ENCODE data around the gene MPDZ. TPM values are rescaled to one million over a fixed set of nuclear protein-coding genes. Genes with fewer than 3 reads are reported as not detected.

The MPDZ gene
- total RNA-seq, 2 donors from 2014 or later: 57.3 to 61.5 TPM

GRCh38 chr9:13282998-13283397, 3.5 kb upstream of the MPDZ start:
- no peaks in the 10 kb centered on the region for H3K36me3 ChIP-seq
- no peak for DNase-seq (ENCODE audit: low spot score)
- H3K4me1 ChIP-seq: no peaks in the 10 kb centered on the region
- H3K9me3 ChIP-seq: no peaks in the 10 kb centered on the region
- H3K27me3 ChIP-seq: no peaks in the 10 kb centered on the region
- no peak for TF ChIP-seq CTCF (IDR thresholded peaks at IDR 0.05)
- H3K27ac ChIP-seq: no peak overlapping the region
- no peak overlapping the region for H3K4me3 ChIP-seq

- Histone ChIP-seq H3K9me3 (no peaks in the 10 kb centered on the region), H3K4me1 (peaks cover 0 to 8% of the 10 kb centered on the region in 2 donors), H3K4me3 (no peak overlapping the region), H3K27ac (no peak overlapping the region), H3K27me3 (no peaks in the 10 kb centered on the region), H3K36me3 (no peaks in the 10 kb centered on the region)
- no peak for TF ChIP-seq CTCF (IDR thresholded peaks at IDR 0.05)
- no peak for DNase-seq (ENCODE audit: low spot score)
These were observed 2.0 kb upstream of the MPDZ start for GRCh38 chr9:13281356-13282016.

GRCh38 chr9:13278368-13279246, 885 bp downstream of the MPDZ start:
- DNase-seq (ENCODE audit: low spot score): peak; percentile 73
- H3K9me3 ChIP-seq: no peaks in the 10 kb centered on the region
- peak overlapping the region; percentile 81 to 83 for H3K4me3 ChIP-seq
- H3K27ac ChIP-seq: peak overlapping the region; percentile 96
- H3K4me1 ChIP-seq: peaks cover 0 to 22% of the 10 kb centered on the region in 2 donors
- no peaks in the 10 kb centered on the region for H3K36me3 ChIP-seq
- TF ChIP-seq CTCF (IDR thresholded peaks at IDR 0.05): peak in 1 of 2 donors; percentile 56
- H3K27me3 ChIP-seq: no peaks in the 10 kb centered on the region

- Histone ChIP-seq H3K27me3 (no peaks in the 10 kb centered on the region), H3K9me3 (no peaks in the 10 kb centered on the region), H3K4me1 (peaks cover 0 to 22% of the 10 kb centered on the region in 2 donors), H3K27ac (peak overlapping the region; percentile 96), H3K36me3 (no peaks in the 10 kb centered on the region), H3K4me3 (peak overlapping the region; percentile 81 to 83)
- no peak for TF ChIP-seq CTCF (IDR thresholded peaks at IDR 0.05)
- no peak for DNase-seq (ENCODE audit: low spot score)
These were observed 1.5 kb downstream of the MPDZ start for GRCh38 chr9:13278023-13278367.

GRCh38 chr9:13274886-13275641, 4.4 kb downstream of the MPDZ start:
- no peaks in the 10 kb centered on the region for H3K36me3 ChIP-seq
- no peaks in the 10 kb centered on the region for H3K9me3 ChIP-seq
- DNase-seq (ENCODE audit: low spot score): no peak
- H3K27me3 ChIP-seq: no peaks in the 10 kb centered on the region
- TF ChIP-seq CTCF (IDR thresholded peaks at IDR 0.05): no peak
- H3K4me1 ChIP-seq: peaks cover 0 to 27% of the 10 kb centered on the region in 2 donors
- no peak overlapping the region for H3K4me3 ChIP-seq
- H3K27ac ChIP-seq: peak overlapping the region; percentile 52 to 58

All from right atrium auricular region (tissue), 2 donors.